HEK293 (cell line): ENCODE data around the gene C17orf50.

ENCODE experiments used
- EGR2 ChIP-seq: fragments of 450-650 bp; formaldehyde crosslinking; IDR thresholded peaks from 2 replicates; pipeline ENCODE4 v1.5.1; 2016; ENCODE audit warnings: low read depth, missing biosample characterization, missing genetic modification characterization
- GLIS1 ChIP-seq: fragments of 450-650 bp; formaldehyde crosslinking; IDR thresholded peaks from 2 replicates; pipeline ENCODE4 v1.5.1; 2016; ENCODE audit warnings: missing biosample characterization, missing genetic modification characterization
- PBX3 ChIP-seq: sonication (generic); formaldehyde crosslinking; IDR thresholded peaks from 2 replicates; pipeline ENCODE4 v1.8.1; 2022; ENCODE audit warnings: mild to moderate bottlenecking, moderate library complexity, missing genetic modification reagents
- PRDM10 ChIP-seq: fragments of 450-650 bp; formaldehyde crosslinking; IDR thresholded peaks from 2 replicates; pipeline ENCODE4 v1.5.1; 2016; ENCODE audit warnings: missing biosample characterization, missing genetic modification characterization
- RBAK ChIP-seq: fragments of 450-650 bp; formaldehyde crosslinking; IDR thresholded peaks from 2 replicates; pipeline ENCODE4 v1.5.1; 2016; ENCODE audit warnings: missing biosample characterization, missing genetic modification characterization
- REST ChIP-seq: fragments of 450-650 bp; formaldehyde crosslinking; IDR thresholded peaks from 2 replicates; pipeline ENCODE4 v1.5.1; 2016; ENCODE audit warnings: missing biosample characterization, missing genetic modification characterization
- SP7 ChIP-seq: fragments of 450-650 bp; formaldehyde crosslinking; IDR thresholded peaks from 2 replicates; pipeline ENCODE4 v1.5.1; 2016; ENCODE audit warnings: missing biosample characterization, missing genetic modification characterization
- ZBTB20 ChIP-seq: fragments of 450-650 bp; formaldehyde crosslinking; IDR thresholded peaks from 2 replicates; pipeline ENCODE4 v1.5.1; 2016; ENCODE audit warnings: missing biosample characterization, missing genetic modification characterization
- ZFP41 ChIP-seq: fragments of 450-650 bp; formaldehyde crosslinking; IDR thresholded peaks from 2 replicates; pipeline ENCODE4 v1.5.1; 2016; ENCODE audit warnings: missing biosample characterization, missing genetic modification characterization, borderline replicate concordance
- ZNF169 ChIP-seq: fragments of 450-650 bp; formaldehyde crosslinking; IDR thresholded peaks from 2 replicates; pipeline ENCODE4 v1.5.1; 2016; ENCODE audit warnings: missing biosample characterization, missing genetic modification characterization
- ZNF214 ChIP-seq: fragments of 450-650 bp; formaldehyde crosslinking; IDR thresholded peaks from 2 replicates; pipeline ENCODE4 v1.5.1; 2017; ENCODE audit warnings: missing biosample characterization, mild to moderate bottlenecking, missing genetic modification characterization, borderline replicate concordance
- ZNF274 ChIP-seq, 2 experiments: fragments of 200-500 bp in 1 of 2; fragments of 450-650 bp in 1 of 2; sonication (Bioruptor generic) in 1 of 2; formaldehyde crosslinking in 1 of 2; IDR thresholded peaks; 2 replicates each; pipeline versions ENCODE4 v1.5.1 to v1.6.1; 2014 to 2016; ENCODE audit warnings: borderline replicate concordance in 1 of 2, inconsistent platforms in 1 of 2, low read length in 1 of 2, missing biosample characterization in 1 of 2, missing genetic modification characterization in 1 of 2
- ZNF302 ChIP-seq: fragments of 450-650 bp; formaldehyde crosslinking; IDR thresholded peaks from 2 replicates; pipeline ENCODE4 v1.5.1; 2016; ENCODE audit warnings: missing biosample characterization, missing genetic modification characterization, low read depth
- ZNF324 ChIP-seq: fragments of 450-650 bp; formaldehyde crosslinking; IDR thresholded peaks from 2 replicates; pipeline ENCODE4 v1.5.1; 2016; ENCODE audit warnings: missing biosample characterization, missing genetic modification characterization
- ZNF404 ChIP-seq: fragments of 450-650 bp; formaldehyde crosslinking; IDR thresholded peaks from 2 replicates; pipeline ENCODE4 v1.5.1; 2017; ENCODE audit warnings: missing biosample characterization, missing genetic modification characterization
- ZNF521 ChIP-seq: fragments of 450-650 bp; formaldehyde crosslinking; IDR thresholded peaks from 2 replicates; pipeline ENCODE4 v1.5.1; 2017; ENCODE audit warnings: missing biosample characterization, mild to moderate bottlenecking, missing genetic modification characterization
- ZNF544 ChIP-seq: fragments of 450-650 bp; formaldehyde crosslinking; IDR thresholded peaks from 2 replicates; pipeline ENCODE4 v1.5.0; 2017; ENCODE audit warnings: missing biosample characterization, missing genetic modification characterization
- ZNF660 ChIP-seq: fragments of 450-650 bp; IDR thresholded peaks from 2 replicates; pipeline ENCODE4 v1.5.1; 2018; ENCODE audit warnings: missing biosample characterization, mild to moderate bottlenecking, missing genetic modification characterization
- ZNF677 ChIP-seq: fragments of 450-650 bp; IDR thresholded peaks from 2 replicates; pipeline ENCODE4 v1.5.0; 2018; ENCODE audit warnings: missing biosample characterization, mild to moderate bottlenecking, missing genetic modification characterization, moderate library complexity
- ZNF692 ChIP-seq: fragments of 450-650 bp; formaldehyde crosslinking; IDR thresholded peaks from 2 replicates; pipeline ENCODE4 v1.5.1; 2016; ENCODE audit warnings: missing biosample characterization, missing genetic modification characterization
- ZNF777 ChIP-seq: fragments of 450-650 bp; formaldehyde crosslinking; IDR thresholded peaks from 2 replicates; pipeline ENCODE4 v1.5.1; 2017; ENCODE audit warnings: missing biosample characterization, missing genetic modification characterization, borderline replicate concordance
- ZNF830 ChIP-seq: fragments of 450-650 bp; IDR thresholded peaks from 2 replicates; pipeline ENCODE4 v1.5.0; 2018; ENCODE audit warnings: missing biosample characterization, missing genetic modification characterization, low read depth, mild to moderate bottlenecking, moderate library complexity
- ZNF837 ChIP-seq: fragments of 450-650 bp; formaldehyde crosslinking; IDR thresholded peaks from 2 replicates; pipeline ENCODE4 v1.5.1; 2016; ENCODE audit warnings: missing biosample characterization, missing genetic modification characterization
- ZSCAN4 ChIP-seq: fragments of 450-650 bp; formaldehyde crosslinking; IDR thresholded peaks from 2 replicates; pipeline ENCODE4 v1.5.1; 2017; ENCODE audit warnings: missing biosample characterization, missing genetic modification characterization
- ZSCAN5A ChIP-seq: fragments of 450-650 bp; formaldehyde crosslinking; IDR thresholded peaks from 2 replicates; pipeline ENCODE4 v1.5.1; 2016; ENCODE audit warnings: missing biosample characterization, missing genetic modification characterization

The C17orf50 gene

GRCh38 chr17:35808962-35809854, 48.5 kb downstream of the C17orf50 start, which contains the start of gene TAF15 (continued):
- peak; percentile 100 for TF ChIP-seq PRDM10 (tag by site-specific recombination)
- TF ChIP-seq EGR2 (tag by site-specific recombination), result no peak; the same call in 1 of the 2 replicates
- peak; percentile 74 for TF ChIP-seq ZSCAN5A (tag by site-specific recombination)
- no peak for TF ChIP-seq ZNF830 (tag by site-specific recombination)
- peak; percentile 20; the same call in 1 of the 2 replicates for TF ChIP-seq GLIS1 (tag by site-specific recombination)
- TF ChIP-seq ZNF837 (tag by site-specific recombination), result no peak
- no peak for TF ChIP-seq ZNF214 (tag by site-specific recombination)
- TF ChIP-seq PBX3 (CRISPR knock-in tag), result peak; percentile 86; the same call in 1 of the 2 replicates
- no peak for TF ChIP-seq ZNF302 (tag by site-specific recombination)
- no peak for TF ChIP-seq ZNF677 (tag by site-specific recombination)
- TF ChIP-seq ZNF404, result no peak
- no peak for TF ChIP-seq ZNF777 (tag by site-specific recombination)
- no peak; the same call in 1 of the 2 replicates for TF ChIP-seq ZSCAN4
- TF ChIP-seq RBAK (tag by site-specific recombination), result no peak
- TF ChIP-seq ZNF324 (tag by site-specific recombination), result peak; percentile 69; the same call in 1 of the 2 replicates
- TF ChIP-seq ZNF169 (tag by site-specific recombination), result no peak
- TF ChIP-seq ZNF521 (tag by site-specific recombination), result no peak
- 0 out of 2 replicates have a peak, but pooled peaks have one; percentile 46 for TF ChIP-seq REST
- peak; percentile 55; the same call in 1 of the 2 replicates for TF ChIP-seq ZBTB20
- TF ChIP-seq ZNF660 (tag by site-specific recombination), result peak; percentile 45
- no peak for TF ChIP-seq ZNF274 (IDR thresholded peaks at IDR 0.05; ENCODE audit: low read length)
- TF ChIP-seq ZNF274 (tag by site-specific recombination; IDR thresholded peaks at IDR 0.05; ENCODE audit: borderline replicate concordance), result no peak
- TF ChIP-seq SP7 (tag by site-specific recombination), result peak; percentile 91
- no peak for TF ChIP-seq ZNF544 (tag by site-specific recombination)
- TF ChIP-seq ZNF692 (tag by site-specific recombination), result peak; percentile 84
- no peak for TF ChIP-seq ZFP41 (tag by site-specific recombination)
